ENCODE results near the gene C16orf96. TPM values are rescaled to one million over a fixed set of nuclear protein-coding genes. Genes with fewer than 3 reads are reported as not detected.
"Not testable (repeated sequence)": the region's sequence is repeated elsewhere in the genome, so short reads cannot be mapped to it uniquely, and the experiment has no call there.

Gene C16orf96
- total RNA-seq, 1 donor from 2014 or later = 0.45 TPM

DNA sequence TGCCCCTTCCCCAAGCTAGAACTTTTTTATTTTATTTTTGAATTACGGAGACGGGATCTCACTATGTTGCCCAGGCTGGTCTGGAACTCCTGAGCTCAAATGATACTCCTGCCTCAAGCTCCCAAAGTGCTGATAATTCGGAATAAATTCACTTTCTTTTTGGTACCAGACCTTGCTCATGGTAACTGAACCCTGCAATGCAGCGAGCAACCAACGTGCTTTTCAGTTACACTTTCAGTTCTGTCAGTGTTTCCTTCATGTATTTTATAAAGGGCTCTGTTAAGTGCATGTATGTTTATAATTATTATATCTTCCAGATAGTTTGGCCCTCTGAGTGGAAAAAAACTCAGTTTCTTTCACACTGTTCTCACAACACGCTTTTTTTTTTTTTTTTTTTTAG lies 13.9 kb downstream of the C16orf96 start:
- no peak for DNase-seq (ENCODE audit: low spot score in 2 of 2, unreplicated experiment in 2 of 2)
- TF ChIP-seq, protein P1, sequence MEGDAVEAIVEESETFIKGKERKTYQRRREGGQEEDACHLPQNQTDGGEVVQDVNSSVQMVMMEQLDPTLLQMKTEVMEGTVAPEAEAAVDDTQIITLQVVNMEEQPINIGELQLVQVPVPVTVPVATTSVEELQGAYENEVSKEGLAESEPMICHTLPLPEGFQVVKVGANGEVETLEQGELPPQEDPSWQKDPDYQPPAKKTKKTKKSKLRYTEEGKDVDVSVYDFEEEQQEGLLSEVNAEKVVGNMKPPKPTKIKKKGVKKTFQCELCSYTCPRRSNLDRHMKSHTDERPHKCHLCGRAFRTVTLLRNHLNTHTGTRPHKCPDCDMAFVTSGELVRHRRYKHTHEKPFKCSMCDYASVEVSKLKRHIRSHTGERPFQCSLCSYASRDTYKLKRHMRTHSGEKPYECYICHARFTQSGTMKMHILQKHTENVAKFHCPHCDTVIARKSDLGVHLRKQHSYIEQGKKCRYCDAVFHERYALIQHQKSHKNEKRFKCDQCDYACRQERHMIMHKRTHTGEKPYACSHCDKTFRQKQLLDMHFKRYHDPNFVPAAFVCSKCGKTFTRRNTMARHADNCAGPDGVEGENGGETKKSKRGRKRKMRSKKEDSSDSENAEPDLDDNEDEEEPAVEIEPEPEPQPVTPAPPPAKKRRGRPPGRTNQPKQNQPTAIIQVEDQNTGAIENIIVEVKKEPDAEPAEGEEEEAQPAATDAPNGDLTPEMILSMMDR (IDR thresholded peaks at IDR 0.05; ENCODE audit: unreplicated experiment) = no peak
- H3K27ac Mint-ChIP-seq = no peak overlapping the region
- H3K4me1 Mint-ChIP-seq = no peaks in the 10 kb centered on the region
- peaks cover 13% of the 10 kb centered on the region for H3K27me3 Mint-ChIP-seq (ENCODE audit: low read depth)
- no peaks in the 10 kb centered on the region for H3K36me3 Mint-ChIP-seq
- no peak overlapping the region for H3K4me3 Mint-ChIP-seq
- H3K9me3 Mint-ChIP-seq = no peaks in the 10 kb centered on the region

DNA sequence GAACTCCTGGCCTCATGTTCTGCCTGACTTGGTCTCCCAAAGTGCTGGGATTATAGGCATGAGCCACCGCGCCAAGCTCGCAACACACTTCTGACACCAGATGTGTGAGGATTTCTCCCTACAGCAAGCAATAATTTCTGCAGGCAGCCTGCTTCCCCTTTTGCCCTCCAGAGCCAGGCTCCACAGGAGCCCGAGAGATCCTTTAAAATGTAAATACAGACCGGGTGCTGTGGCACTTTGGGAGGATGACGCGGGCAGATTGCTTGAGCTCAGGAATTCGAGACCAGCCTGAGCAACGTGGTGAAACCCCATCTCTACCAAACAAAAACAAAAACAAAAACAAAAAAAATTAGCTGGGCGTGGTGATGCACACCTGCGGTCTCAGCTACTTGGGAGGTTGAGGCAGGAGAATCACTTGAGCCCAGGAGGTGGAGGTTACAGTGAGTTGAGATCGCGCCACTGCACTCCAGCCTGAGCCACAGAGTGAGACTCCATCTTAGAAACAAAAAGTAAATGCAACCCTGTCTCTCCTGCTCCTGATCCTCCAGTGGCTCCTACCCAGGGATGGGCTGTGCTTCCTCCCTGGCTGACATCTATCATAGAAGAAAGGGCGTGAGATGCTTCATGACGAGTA lies 14.7 kb downstream of the C16orf96 start:
- H3K4me1 Mint-ChIP-seq = no peaks in the 10 kb centered on the region

DNA sequence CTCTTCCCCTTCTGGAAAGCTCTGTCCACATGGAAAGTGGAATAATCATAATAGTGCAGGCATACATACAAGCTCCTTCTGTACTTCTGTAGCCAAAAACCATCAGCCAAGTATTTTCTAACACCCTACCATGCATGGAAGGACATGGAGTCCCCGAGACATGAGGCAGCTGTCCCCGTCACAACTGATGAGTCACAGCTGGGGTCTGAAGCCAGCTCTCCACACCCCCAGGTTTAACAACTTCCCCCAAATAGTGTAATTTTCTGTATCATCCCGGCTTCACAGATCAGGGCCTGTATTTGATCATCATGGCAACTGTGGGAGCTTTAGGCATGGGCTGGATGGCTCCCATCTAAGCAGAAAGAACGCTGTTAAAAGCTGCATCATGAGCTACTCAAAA lies 16.6 kb downstream of the C16orf96 start:
- Mint-ChIP-seq H3K9me3 (no peaks in the 10 kb centered on the region), H3K36me3 (no peaks in the 10 kb centered on the region), H3K27me3 (ENCODE audit: low read depth) (peaks cover 13% of the 10 kb centered on the region), H3K4me3 (no peak overlapping the region), H3K27ac (no peak overlapping the region), H3K4me1 (no peaks in the 10 kb centered on the region)
- TF ChIP-seq, protein P1 (IDR thresholded peaks at IDR 0.05; ENCODE audit: unreplicated experiment) = no peak
- no peak for DNase-seq (ENCODE audit: low spot score in 2 of 2, unreplicated experiment in 2 of 2)

More for the DNA sequence above, 14.7 kb downstream of the C16orf96 start:
- no peaks in the 10 kb centered on the region for H3K9me3 Mint-ChIP-seq
- H3K4me3 Mint-ChIP-seq = no peak overlapping the region
- no peak overlapping the region for H3K27ac Mint-ChIP-seq
- TF ChIP-seq, protein P1 (IDR thresholded peaks at IDR 0.05; ENCODE audit: unreplicated experiment) = no peak
- H3K27me3 Mint-ChIP-seq (ENCODE audit: low read depth) = peaks cover 13% of the 10 kb centered on the region
- DNase-seq (ENCODE audit: low spot score in 2 of 2, unreplicated experiment in 2 of 2) = no peak
- H3K36me3 Mint-ChIP-seq = no peaks in the 10 kb centered on the region

DNA sequence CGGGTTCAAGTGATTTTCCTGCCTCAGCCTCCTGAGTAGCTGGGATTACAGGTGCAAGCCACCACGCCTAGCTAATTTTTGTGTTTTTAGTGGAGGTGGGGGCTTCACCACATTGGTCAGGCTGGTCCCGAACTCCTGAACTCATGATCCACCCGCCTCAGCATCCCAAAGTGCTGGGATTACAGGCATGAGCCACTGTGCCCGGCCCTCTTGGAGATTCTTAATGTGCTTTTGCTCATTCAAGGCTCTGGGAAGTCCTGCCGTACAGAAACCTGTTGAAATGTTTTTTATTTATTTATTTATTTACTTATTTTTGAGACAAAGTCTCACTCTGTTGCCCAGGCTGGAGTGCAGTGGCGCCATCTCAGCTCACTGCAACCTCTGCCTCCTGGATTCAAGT lies 17.8 kb downstream of the C16orf96 start:
- not testable (repeated sequence) for H3K4me1 Mint-ChIP-seq; DNase-seq (ENCODE audit: low spot score in 2 of 2, unreplicated experiment in 2 of 2); H3K36me3 Mint-ChIP-seq; H3K9me3 Mint-ChIP-seq; H3K4me3 Mint-ChIP-seq; H3K27ac Mint-ChIP-seq
- H3K27me3 Mint-ChIP-seq (ENCODE audit: low read depth) = peaks cover 13% of the 10 kb centered on the region

DNA sequence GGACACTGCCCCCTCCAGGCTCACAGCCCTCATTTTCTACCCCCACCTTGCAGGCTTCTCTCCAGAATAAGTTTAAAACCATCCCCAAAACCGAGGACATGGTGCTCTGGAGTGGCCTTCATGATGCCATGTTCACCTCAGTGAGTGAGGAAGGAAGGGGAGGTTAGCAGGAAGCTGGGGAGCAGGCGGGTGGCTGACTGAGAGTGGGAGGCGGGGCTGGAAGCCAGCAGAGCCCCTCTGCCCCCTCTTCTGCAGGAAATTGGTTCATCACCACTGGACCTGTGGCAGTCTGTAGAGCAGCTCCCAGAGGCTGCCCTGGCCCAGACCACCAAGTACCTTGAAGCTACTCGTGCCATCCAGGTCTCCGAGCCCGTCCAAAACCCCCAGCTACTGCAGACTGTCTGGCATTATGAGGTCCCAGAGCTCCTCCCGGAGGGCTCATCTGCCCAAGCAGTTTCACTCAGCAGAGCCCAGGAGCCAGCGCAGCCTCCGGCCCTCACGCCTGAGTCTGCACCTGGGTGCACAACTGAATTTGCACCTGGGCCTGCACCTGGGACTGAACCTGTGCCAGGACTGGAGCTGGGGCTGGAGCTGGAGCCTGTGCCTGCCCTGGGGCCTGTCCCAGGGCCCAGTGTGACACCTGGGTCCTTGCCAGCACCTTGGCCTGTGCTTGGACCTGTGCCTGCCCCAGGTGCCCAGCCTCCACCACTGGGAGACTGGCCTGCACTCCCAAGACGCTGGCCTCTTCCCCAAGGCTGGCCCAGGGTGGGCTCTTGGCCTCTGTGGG lies 19.0 kb downstream of the C16orf96 start:
- Mint-ChIP-seq H3K27me3 (ENCODE audit: low read depth) (peaks cover 9% of the 10 kb centered on the region), H3K27ac (no peak overlapping the region), H3K9me3 (no peaks in the 10 kb centered on the region), H3K4me1 (no peaks in the 10 kb centered on the region), H3K4me3 (no peak overlapping the region), H3K36me3 (no peaks in the 10 kb centered on the region)
- TF ChIP-seq, protein P1 (IDR thresholded peaks at IDR 0.05; ENCODE audit: unreplicated experiment) = no peak
- no peak for DNase-seq (ENCODE audit: low spot score in 2 of 2, unreplicated experiment in 2 of 2)

DNA sequence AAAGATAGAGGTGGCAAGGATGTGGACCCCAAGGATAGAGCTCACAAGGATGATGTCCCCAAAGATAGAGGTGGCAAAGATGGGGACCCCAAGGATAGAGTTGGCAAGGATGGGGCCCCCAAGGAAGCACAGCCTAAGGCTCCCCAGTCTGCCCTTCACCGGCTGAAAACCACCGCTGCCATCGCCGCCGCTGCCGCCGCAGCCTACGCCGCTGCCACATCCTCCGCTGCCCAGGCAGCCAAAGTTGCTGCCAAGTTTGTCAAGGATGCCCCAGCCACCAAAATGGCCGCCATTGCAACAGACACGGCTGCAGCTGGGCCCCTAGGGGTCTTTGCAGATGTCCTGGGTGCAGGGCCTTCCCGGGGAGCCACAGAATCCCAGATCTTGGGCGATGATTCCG lies 19.9 kb downstream of the C16orf96 start:
- Mint-ChIP-seq H3K4me3 (no peak overlapping the region), H3K36me3 (no peaks in the 10 kb centered on the region), H3K27me3 (ENCODE audit: low read depth) (peaks cover 5% of the 10 kb centered on the region), H3K9me3 (no peaks in the 10 kb centered on the region), H3K4me1 (no peaks in the 10 kb centered on the region), H3K27ac (no peak overlapping the region)
- TF ChIP-seq, protein P1 (IDR thresholded peaks at IDR 0.05; ENCODE audit: unreplicated experiment) = no peak
- DNase-seq (ENCODE audit: low spot score in 2 of 2, unreplicated experiment in 2 of 2) = no peak
